GM13977 (cell line): Measurements from ENCODE around the gene ZNF491.

ENCODE experiments used
- DNase-seq: peaks from one replicate; pipeline ENCODE4 v3.0.0; 2012; ENCODE audit warnings: low spot score
- in situ Hi-C: fragments of 300-500 bp; cut with MboI; formaldehyde crosslinking; loops from one replicate; pipeline ENCODE4 v1.12.0; 2022; ENCODE audit warnings: low sequenced_read_pairs, low pct_unique_long_range_greater_than_20kb, mixed read lengths, inconsistent platforms; ENCODE audit not compliant: unreplicated experiment
- TF ChIP-seq, protein P1 (sequence below): IDR thresholded peaks from 2 replicates; pipeline ENCODE4 v1.5.1; 2012; ENCODE audit warnings: mild to moderate bottlenecking, control low read depth; ENCODE audit not compliant: insufficient read depth; ENCODE audit errors: extremely low read depth, missing control alignments

Gene ZNF491

DNA sequence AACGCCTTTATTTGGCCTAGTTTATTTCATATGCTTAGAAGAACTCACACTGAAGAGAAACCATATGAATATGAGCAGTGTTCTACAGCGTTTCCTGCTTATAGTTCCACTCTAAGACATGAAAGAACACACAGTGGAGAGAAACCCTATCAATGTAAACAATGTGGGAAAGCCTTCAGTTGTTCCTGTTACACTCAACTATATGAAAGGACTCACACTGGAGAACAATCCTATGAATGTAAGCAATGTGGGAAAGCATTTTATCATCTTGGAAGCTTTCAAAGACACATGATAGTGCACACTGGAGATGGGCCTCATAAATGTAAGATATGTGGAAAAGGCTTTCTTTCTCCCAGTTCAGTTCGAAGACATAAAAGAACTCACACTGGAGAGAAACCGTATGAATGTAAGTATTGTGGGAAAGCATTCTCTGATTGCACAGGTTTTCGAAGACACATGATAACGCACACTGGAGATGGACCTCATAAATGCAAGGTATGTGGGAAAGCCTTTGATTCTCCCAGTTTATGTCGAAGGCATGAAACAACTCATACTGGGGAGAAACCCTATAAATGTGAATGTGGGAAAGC is 17.8 kb upstream of the ZNF491 start:
- in situ Hi-C loops = no loop called here
- DNase-seq = no peak
- TF ChIP-seq, protein P1, sequence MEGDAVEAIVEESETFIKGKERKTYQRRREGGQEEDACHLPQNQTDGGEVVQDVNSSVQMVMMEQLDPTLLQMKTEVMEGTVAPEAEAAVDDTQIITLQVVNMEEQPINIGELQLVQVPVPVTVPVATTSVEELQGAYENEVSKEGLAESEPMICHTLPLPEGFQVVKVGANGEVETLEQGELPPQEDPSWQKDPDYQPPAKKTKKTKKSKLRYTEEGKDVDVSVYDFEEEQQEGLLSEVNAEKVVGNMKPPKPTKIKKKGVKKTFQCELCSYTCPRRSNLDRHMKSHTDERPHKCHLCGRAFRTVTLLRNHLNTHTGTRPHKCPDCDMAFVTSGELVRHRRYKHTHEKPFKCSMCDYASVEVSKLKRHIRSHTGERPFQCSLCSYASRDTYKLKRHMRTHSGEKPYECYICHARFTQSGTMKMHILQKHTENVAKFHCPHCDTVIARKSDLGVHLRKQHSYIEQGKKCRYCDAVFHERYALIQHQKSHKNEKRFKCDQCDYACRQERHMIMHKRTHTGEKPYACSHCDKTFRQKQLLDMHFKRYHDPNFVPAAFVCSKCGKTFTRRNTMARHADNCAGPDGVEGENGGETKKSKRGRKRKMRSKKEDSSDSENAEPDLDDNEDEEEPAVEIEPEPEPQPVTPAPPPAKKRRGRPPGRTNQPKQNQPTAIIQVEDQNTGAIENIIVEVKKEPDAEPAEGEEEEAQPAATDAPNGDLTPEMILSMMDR = no peak

DNA sequence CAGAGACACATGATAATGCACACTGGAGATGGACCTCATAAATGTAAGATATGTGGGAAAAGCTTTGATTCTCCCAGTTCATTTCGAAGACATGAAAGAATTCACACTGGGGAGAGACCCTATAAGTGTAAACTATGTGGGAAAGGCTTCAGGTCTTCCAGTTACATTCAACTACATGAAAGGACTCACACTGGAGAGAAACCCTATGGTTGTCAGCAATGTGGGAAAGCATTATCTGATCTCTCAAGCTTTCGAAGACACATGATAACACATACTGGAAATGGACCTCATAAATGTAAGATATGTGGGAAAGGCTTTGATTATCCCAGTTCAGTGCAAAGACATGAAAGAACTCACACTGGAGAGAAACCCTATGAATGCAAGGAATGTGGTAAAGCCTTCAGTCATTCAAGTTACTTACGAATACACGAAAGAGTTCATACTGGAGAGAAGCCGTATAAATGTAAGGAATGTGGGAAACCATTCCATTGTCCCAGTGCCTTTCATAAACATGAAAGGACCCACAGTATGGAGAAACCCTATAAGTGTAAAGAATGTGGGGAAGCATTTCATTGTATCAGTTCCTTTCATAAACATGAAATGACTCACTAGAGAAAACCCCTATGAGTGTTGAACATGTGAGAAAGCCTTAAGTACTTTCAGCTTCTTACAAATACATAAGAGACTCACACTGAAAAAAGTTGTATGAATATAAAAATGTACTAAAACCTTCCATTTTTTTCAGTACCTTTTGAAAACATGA is 16.8 kb upstream of the ZNF491 start:
- in situ Hi-C loops = no loop called here

DNA sequence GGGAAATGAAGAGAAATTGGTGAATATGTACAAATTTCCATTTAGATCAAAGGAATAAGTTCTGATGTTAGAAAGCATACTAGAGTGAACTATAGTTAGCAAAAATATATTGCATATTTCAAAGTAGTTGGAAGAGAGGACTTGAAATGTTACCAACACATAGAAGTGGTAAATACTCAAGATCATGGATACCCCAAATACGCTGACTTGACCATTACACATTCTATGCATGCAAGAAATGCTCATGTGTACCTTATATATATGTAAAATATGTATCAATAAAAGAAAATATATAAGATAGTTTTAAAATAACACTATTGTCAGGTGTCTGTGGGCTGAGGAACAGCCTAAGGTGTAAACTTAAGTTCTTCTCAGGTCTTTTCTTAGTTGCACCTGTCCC is 14.6 kb upstream of the ZNF491 start:
- TF ChIP-seq, protein P1 = no peak
- in situ Hi-C loops = no loop called here
- DNase-seq = no peak

More for the DNA sequence above, 16.8 kb upstream of the ZNF491 start:
- no peak for DNase-seq
- TF ChIP-seq, protein P1 = no peak

DNA sequence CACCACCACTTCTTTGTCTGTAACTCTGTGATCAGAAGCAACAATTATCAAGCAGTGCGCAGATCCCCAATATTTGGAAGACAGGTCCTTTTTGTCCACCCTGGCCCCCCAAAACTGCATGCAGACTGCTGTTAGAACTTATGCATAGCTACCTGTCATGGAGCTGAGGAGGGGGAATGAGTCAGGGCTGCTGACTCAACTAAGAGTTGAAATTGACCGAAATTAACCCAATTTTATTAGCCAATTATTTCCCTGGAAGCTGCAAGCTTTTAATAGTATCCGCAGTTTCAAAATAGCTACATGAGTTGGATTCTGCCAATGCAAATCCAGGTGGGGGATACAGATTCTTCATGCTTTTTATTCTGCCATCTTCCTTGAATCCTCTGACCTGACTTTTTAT is 14.0 kb upstream of the ZNF491 start:
- TF ChIP-seq, protein P1 = no peak
- DNase-seq = no peak
- in situ Hi-C loops = no loop called here

GRCh38 chr19:11787536-11787935 is 10.8 kb upstream of the ZNF491 start:
- no peak for DNase-seq
- in situ Hi-C loops = no loop called here
- TF ChIP-seq, protein P1 = no peak

DNA sequence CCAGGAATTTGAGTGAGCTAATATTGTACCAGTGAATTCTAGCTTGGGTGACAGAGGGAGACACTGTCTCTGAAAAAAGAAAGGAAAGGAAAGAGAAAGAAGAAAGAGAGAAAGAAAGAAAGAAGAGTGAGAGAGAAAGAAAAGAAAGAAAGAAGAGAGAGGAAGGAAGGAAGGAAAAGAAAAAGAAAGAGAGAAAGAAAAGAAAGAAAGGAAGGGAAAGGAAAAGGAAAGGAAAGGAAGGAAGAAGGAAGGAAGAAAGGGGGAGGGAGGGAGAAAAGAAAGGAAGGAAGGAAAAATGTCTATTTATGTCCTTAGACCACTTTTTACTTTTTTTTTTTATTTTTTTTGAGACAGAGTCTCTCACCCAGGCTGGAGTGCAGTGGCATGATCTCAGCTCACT is 5.4 kb upstream of the ZNF491 start:
- TF ChIP-seq, protein P1 = no peak
- in situ Hi-C loops = no loop called here
- no peak for DNase-seq
